GM18951 (cell line): ENCODE results near the gene MUC6.

Experiments used
- POLR2A ChIP-seq: IDR thresholded peaks from 4 replicates; pipeline ENCODE4 v1.6.1; 2011; ENCODE audit warnings: mild to moderate bottlenecking; ENCODE audit not compliant: insufficient read length, insufficient read depth; ENCODE audit errors: extremely low read depth
- in situ Hi-C: fragments of 300-500 bp; cut with MboI; formaldehyde crosslinking; loops from one replicate; pipeline ENCODE4 v1.12.0; 2022; ENCODE audit warnings: low sequenced_read_pairs, mixed read lengths, inconsistent platforms; ENCODE audit not compliant: unreplicated experiment

The MUC6 gene

DNA sequence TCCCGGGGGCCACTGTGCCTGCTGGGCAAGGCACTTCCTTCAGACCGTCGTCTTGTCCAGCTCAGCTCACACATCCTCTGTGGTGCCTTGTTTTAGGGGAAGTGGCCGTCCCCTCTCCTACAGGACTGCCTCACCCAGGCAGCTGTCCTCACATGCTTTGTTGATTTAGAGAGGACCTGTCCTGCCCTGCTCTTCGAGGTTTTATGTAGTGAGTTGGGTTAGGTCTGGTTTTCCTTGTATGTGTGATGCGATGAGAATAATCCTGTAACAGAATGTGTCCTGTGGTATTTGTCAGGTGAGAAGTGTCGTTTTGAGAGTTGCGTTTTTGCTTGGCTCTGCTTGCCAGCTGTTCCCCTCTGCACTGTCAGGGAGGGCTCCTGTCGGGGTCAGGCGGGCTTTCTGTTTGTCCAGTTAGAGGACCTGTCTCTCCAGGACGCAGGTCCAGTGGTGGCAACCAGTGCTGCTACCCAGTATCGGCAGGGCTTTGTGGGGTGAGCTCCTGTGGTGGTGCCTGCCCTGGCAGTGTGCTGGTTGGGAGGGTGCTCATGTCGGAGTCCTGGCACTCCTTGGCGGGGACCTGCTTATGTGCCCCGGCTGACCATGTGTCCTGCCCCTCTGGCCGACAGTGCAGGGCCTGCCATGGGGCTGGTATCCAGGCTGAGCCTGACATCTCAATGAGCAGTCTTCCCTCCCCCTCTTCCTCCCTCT is 41.3 kb downstream of the MUC6 start:
- TF ChIP-seq POLR2A = no peak
- in situ Hi-C loops = no loop called here

DNA sequence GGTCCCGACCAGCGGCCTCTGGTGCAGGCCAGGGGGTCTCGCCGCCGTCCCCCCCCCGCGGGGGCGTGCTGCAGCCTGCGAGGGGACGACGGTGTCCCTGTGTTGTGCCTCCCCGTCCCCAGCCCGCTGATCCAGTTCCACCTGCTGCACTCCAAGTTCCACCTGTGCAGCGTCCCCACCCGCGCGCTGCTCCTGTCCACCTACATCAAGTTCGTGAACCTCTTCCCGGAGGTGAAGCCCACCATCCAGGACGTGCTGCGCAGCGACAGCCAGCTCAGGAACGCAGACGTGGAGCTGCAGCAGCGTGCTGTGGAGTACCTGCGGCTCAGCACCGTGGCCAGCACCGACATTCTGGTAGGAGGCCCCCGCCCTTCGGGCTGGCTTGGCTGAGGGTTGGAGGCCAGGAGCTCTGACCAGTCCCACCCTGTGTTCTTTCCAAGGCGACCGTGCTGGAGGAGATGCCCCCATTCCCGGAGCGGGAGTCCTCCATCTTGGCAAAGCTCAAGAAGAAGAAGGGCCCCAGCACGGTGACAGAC is 42.8 kb downstream of the MUC6 start:
- TF ChIP-seq POLR2A = no peak
- in situ Hi-C loops = no loop called here

DNA sequence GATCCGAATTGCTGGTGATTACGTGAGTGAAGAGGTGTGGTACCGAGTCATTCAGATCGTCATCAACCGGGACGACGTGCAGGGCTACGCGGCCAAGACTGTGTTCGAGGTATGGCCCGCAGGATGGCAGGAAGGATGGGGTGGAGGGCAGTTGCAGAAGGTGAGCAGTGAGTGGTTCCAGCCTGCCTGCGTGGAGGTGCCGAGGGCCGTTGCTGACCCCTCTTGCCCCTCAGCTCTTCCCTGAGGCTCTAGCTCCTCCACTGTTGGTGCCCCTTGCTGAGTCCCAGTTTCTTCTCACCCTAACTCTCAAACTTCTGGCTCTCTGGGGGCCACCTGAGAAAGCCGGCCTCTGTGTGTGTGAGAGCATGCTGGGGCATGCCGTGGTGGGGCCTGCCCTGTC is 43.9 kb downstream of the MUC6 start:
- in situ Hi-C loops = no loop called here
- TF ChIP-seq POLR2A = no peak

DNA sequence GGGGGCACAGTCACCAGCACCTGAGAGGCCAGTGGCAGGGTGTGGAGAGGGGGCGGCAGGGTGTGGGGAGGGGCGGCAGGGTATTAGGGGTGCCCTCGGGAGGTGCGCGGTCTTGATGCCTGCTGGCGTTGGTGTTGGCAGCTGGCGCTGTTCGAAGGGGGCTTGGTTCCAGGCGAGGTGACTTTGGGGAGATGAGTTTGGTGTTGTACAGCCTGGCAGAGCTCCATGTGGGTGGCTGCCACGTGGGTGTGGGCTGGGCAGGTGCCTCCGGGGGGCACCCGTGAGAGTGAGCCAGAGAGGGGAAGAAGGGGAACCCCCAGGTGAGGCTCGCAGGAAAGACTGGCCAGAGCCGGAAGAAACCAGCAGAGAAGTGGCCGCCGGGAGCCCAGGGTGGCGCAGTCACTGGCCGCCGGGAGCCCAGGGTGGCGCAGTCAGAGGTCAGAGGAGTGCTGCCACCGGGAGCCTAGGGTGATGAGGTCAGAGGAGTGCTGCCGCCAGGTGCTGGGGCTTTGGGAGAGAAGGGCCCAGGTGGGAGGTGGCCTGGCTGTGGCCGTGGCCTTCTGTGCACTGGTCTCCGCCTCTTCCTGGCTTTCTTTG is 44.7 kb downstream of the MUC6 start:
- no peak for TF ChIP-seq POLR2A
- in situ Hi-C loops = no loop called here

DNA sequence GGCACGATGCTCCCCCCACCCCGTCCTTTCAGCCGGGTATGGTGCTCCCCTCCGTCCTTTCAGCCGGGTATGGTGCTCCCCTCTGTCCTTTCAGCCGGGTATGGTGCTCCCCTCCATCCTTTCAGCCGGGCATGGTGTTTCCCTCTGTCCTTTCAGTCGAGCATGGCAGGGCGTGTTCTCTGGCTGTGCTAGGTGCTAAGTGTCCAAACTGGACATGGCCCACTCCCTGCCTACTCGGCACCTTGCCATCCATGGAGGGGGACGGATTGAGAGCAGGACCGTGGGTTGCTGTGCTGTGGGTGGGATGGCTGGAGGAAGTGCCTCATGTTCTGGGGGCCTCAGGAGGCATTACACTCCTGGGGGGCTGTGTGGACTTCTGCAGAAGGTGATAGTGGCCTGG is 45.5 kb downstream of the MUC6 start:
- TF ChIP-seq POLR2A = no peak
- in situ Hi-C loops = no loop called here

DNA sequence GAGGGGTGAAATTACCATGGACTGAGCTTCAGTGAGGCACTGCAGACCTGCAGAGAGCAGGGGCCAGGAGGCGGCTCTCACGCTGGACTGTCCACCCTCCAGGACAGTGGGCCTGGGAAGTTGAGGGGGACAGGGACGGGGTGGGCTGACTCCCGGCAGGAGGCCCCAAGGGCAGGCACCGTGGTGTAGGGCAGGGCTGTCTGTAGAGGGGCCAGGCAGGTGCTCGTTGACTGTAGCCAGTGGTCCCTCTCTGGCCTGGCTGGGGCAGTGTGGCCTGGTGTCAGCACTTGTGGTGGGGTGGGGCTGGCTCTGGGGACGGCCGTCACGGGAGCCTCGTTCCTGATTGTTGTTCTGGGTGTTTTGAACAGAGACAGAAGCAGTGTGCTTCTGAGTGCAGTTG is 46.4 kb downstream of the MUC6 start:
- in situ Hi-C loops = no loop called here
- no peak for TF ChIP-seq POLR2A

DNA sequence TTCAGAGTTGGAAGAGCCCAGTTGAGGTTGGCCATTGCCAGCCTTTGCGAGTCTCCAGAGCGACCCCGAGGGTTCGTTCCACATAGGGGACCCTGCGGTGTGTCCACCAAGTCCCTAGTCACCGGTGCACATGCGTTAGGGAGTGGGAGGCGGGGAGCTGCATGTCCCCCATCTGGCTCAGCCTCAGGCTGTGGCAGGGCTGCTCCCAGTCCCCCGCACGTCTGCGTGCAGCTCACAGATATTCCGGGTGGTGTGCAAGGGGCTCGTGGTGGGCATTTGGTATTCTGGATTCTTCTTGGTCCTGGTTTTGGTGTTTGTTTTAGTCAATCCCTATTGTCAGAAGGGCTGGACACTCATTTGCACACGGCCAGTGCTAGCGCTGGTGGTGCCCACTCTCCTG is 48.8 kb downstream of the MUC6 start:
- no peak for TF ChIP-seq POLR2A
- in situ Hi-C loops = no loop called here

DNA sequence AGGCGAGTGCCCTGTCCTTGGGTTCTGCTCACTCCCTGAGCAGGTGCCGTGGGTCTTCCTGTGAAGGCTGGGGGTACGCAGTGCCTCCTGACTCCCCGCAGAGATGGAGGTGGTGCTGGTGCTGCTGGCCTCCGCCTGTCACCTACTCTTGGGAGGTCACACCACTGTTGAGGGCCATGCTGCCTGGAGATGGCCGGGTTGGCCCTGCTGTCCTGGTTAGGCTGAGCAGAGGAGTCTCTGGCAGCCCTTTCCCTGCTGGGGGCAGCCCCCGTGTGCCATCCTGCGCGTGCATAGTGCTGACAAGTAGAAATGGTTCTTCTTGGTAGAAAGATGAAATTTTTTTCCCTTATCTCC is 49.6 kb downstream of the MUC6 start:
- in situ Hi-C loops = no loop called here
- TF ChIP-seq POLR2A = no peak

DNA sequence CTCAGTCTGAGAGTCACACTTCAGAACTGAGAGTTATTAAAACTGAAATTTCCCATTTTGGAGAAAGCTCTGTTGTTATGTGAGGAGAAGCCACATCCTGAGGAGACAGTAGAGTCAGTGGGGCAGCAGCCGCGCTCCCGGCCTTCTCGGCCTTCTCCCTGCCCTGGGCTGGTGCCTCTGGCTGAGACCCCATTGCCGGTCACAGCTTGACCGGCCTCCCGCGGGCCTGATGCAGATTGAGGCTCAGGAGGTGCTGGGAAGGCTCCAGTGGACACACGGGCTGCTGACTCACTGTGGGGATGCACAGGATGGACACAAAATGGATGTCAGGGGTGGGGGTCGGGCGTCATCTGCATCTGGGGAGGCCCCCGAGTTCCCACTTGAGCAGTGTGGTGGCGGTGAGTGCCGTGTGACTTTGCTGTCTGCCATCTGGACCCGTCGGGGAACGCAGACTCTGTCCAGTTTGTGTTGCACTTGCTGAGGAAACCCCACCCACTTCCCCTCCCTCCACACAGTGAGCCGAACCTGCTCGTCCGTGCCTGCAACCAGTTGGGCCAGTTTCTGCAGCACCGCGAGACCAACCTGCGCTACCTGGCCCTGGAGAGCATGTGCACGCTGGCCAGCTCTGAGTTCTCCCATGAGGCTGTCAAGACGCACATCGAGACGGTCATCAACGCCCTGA is 50.1 kb downstream of the MUC6 start:
- TF ChIP-seq POLR2A = no peak

DNA sequence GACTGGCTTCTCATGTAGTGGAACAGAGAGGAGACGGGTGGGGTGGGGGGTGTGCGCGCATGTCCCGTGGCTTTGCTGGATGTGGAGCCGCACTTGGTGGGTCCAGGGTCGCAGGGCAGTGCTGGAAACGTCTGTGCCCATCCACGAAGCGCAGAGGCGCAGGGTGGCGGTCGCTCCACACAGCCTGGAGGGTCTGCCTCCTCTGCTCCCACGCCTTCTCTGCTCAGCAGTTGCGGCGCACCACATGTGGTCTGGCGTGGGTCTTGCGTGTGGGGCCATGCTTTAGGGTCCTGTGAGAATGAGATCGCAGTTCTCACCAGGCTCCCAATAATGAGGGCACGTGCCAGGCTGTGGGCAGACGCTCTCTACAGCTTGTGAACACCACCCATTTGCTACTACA is 50.7 kb downstream of the MUC6 start:
- TF ChIP-seq POLR2A = no peak
- in situ Hi-C loops = no loop called here

More for the DNA sequence above, 50.1 kb downstream of the MUC6 start:
- in situ Hi-C loops = no loop called here

DNA sequence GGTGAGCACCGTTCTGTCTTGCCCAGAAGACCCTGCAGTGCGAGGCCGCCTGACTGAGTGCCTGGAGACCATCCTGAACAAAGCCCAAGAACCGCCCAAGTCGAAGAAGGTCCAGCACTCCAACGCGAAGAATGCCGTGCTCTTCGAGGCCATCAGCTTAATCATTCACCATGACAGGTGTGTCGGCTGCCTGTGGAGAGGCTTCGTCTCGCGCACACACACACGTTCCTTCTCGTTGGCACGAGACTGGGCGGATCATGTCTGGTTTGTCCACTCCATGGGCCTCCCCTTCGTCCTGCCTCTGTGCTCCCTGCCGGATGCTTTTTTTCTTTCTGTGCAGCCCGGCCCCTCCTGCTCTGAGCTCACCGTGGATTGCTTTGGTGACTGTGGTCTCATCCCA is 51.1 kb downstream of the MUC6 start:
- in situ Hi-C loops = no loop called here
- no peak for TF ChIP-seq POLR2A

DNA sequence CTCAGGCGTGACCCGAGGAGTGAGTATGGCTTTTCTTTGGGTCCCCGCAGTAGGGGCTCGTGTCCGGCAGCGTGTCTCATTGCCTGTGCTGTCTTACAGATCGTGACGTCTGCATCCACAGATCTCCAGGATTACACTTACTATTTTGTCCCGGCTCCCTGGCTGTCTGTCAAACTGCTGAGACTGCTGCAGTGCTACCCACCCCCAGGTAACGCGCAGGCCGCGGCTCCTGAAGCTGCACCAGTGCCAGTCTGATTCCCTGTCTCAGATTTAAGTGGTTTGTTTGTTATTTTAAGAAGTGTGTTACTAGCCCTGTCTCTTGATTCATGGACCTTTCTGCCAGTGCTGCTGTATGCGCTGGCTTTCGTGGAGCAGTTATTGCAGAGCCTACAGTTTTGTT is 52.0 kb downstream of the MUC6 start:
- in situ Hi-C loops = no loop called here

DNA sequence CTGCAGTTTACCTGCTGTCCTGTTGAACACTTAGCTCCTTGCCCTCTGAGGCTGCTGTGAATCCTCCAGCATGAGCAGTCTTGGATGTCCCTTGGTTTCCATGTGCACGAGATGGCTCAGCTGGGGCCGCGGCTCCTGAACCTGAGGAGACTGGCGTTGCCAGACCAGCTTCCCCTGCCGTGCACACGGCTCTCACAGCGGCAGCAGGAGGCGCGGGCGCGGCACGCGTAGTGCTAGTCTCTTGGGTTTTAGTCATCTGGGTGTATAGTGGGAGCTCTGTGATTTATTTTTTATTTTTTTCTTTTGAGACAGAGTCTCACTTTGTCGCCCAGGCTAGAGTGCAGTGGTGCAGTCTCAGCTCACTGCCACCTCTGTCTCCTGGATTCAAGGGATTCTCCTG is 54.8 kb downstream of the MUC6 start:
- in situ Hi-C loops = no loop called here
- TF ChIP-seq POLR2A = no peak

More for the DNA sequence above, 52.0 kb downstream of the MUC6 start:
- TF ChIP-seq POLR2A = no peak

DNA sequence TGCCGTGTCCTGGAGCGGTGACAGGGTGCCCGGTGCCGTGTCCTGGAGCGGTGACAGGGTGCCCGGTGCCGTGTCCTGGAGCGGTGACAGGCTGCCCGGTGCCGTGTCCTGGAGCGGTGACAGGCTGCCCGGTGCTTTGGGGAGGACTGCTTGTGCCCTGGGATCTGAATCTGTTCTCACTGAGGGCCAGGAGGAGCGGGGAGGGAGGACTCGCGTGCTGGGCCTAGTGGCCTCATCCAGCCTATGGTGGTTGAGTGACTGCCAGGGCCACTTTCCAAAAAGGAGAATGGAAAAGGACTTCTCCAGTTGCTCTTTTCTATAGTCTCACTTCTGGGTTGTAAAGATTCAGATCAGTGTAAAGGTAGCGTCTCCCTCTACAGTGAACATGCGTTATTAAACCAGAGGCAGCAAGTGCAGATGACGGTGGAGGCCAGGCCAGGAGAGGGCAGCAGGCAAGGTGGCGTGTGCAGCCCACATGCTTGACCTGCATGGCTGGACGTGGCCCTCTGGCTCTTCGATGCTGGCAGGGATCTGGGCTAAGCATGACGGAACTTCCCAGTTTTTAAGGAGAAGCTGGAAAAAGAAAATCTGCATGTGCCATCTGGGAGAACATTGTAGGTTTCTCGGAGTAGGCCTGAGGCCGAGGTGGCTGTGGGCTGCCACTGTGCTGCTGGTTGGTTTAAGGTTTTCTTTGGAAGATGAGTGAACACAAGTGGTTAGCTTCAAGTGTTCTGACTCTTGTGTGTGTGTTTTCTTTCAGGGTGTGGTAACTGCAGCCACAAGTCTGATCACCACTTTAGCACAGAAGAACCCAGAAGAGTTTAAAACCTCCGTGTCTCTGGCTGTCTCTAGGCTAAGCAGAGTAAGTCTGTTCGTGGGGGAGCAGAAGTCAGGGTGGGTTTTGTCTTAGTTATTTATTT is 55.8 kb downstream of the MUC6 start:
- TF ChIP-seq POLR2A = no peak
- in situ Hi-C loops = no loop called here
